Trophoblast cell (in vitro differentiated cells and primary cell): ENCODE measurements around the gene SYNJ2.

Experiments
- DNase-seq, 2 donors: peaks; one replicate each; pipeline ENCODE4 v3.0.0-alpha.2; 2016
- H2AFZ ChIP-seq: 2 replicates; pipeline ENCODE4 v1.6.1; 2013; ENCODE audit warnings: low read length, moderate library complexity, mild to moderate bottlenecking; ENCODE audit not compliant: insufficient read depth, poor library complexity
- H2AK5ac ChIP-seq: 2 replicates; pipeline ENCODE4 v1.6.1; 2013; ENCODE audit warnings: mild to moderate bottlenecking, low read length
- H2BK120ac ChIP-seq: 2 replicates; pipeline ENCODE4 v1.6.1; 2013; ENCODE audit warnings: low read length, mild to moderate bottlenecking, moderate library complexity; ENCODE audit not compliant: insufficient read depth, poor library complexity
- H2BK12ac ChIP-seq: 2 replicates; pipeline ENCODE4 v1.6.1; 2013; ENCODE audit warnings: mild to moderate bottlenecking, low read length, moderate library complexity
- H2BK5ac ChIP-seq: 2 replicates; pipeline ENCODE4 v1.6.1; 2013; ENCODE audit warnings: low read length, low read depth, moderate library complexity, mild to moderate bottlenecking; ENCODE audit not compliant: poor library complexity
- H3K14ac ChIP-seq: 2 replicates; pipeline ENCODE4 v1.6.1; 2013; ENCODE audit warnings: mild to moderate bottlenecking, low read length
- H3K18ac ChIP-seq: 2 replicates; pipeline ENCODE4 v1.6.1; 2013; ENCODE audit warnings: mild to moderate bottlenecking, low read length
- H3K23ac ChIP-seq: 2 replicates; pipeline ENCODE4 v1.6.1; 2013; ENCODE audit warnings: low read length
- H3K27ac ChIP-seq: 2 replicates; pipeline ENCODE4 v1.5.1; 2013; ENCODE audit warnings: low read depth, mild to moderate bottlenecking, inconsistent platforms, low read length, moderate library complexity
- H3K27me3 ChIP-seq: 2 replicates; pipeline ENCODE4 v1.6.1; 2013; ENCODE audit warnings: inconsistent platforms, mild to moderate bottlenecking, low read length, moderate library complexity; ENCODE audit not compliant: insufficient read depth
- H3K36me3 ChIP-seq, 2 experiments: 1 replicate in 1 of 2; 2 replicates in 1 of 2; pipeline ENCODE4 v1.6.1; 2013; ENCODE audit warnings: low read length in 2 of 2, mild to moderate bottlenecking in 2 of 2, moderate library complexity in 1 of 2; ENCODE audit not compliant: insufficient read depth in 2 of 2, control insufficient read depth in 1 of 2
- H3K4ac ChIP-seq: 2 replicates; pipeline ENCODE4 v1.6.1; 2013; ENCODE audit warnings: low read depth, mild to moderate bottlenecking, low read length, moderate library complexity
- H3K4me1 ChIP-seq, 2 experiments: 1 replicate in 1 of 2; 2 replicates in 1 of 2; pipeline ENCODE4 v1.6.1; 2013; ENCODE audit warnings: low read length in 2 of 2, mild to moderate bottlenecking in 2 of 2, moderate library complexity in 1 of 2; ENCODE audit not compliant: insufficient read depth in 2 of 2, control insufficient read depth in 1 of 2
- H3K4me2 ChIP-seq: 2 replicates; pipeline ENCODE4 v1.6.1; 2013; ENCODE audit warnings: inconsistent platforms, mild to moderate bottlenecking, low read length, moderate library complexity
- H3K4me3 ChIP-seq: 2 replicates; pipeline ENCODE4 v1.5.1; 2013; ENCODE audit warnings: mild to moderate bottlenecking, low read depth, low read length, inconsistent platforms
- H3K79me1 ChIP-seq: one replicate; pipeline ENCODE4 v1.6.1; 2013; ENCODE audit warnings: low read length
- H3K79me2 ChIP-seq: 2 replicates; pipeline ENCODE4 v1.6.1; 2013; ENCODE audit warnings: low read length, mild to moderate bottlenecking; ENCODE audit not compliant: control insufficient read depth, insufficient read depth, poor library complexity
- H3K9ac ChIP-seq: 2 replicates; pipeline ENCODE4 v1.6.1; 2013; ENCODE audit warnings: mild to moderate bottlenecking, low read length
- H3K9me3 ChIP-seq: 2 replicates; pipeline ENCODE4 v1.6.1; 2013; ENCODE audit warnings: low read depth, mild to moderate bottlenecking, control low read depth, inconsistent platforms, low read length; ENCODE audit not compliant: insufficient read depth
- H4K12ac ChIP-seq: 2 replicates; pipeline ENCODE4 v1.6.1; 2013; ENCODE audit warnings: low read depth, mild to moderate bottlenecking, low read length, moderate library complexity
- H4K8ac ChIP-seq: 2 replicates; pipeline ENCODE4 v1.6.1; 2013; ENCODE audit warnings: low read depth, mild to moderate bottlenecking, low read length, moderate library complexity
- H4K91ac ChIP-seq: one replicate; pipeline ENCODE4 v1.6.1; 2013; ENCODE audit warnings: low read depth, mild to moderate bottlenecking, low read length, moderate library complexity
- WGBS: extraction: QIAGEN DNeasy Blood & Tissue Kit; methylation state at CpG from one replicate; pipeline ENCODE4 v1.1.7; 2013; ENCODE audit warnings: missing lambda C conversion rate; ENCODE audit not compliant: insufficient read length, insufficient coverage; ENCODE audit errors: extremely low coverage; 5-methylcytosine and 5-hydroxymethylcytosine counted together

SYNJ2 gene

GRCh38 chr6:158027590-158028285 lies 46.1 kb downstream of the SYNJ2 start:
- Histone ChIP-seq H3K4me3 (no peak overlapping the region), H3K27ac (no peak overlapping the region), H2BK120ac (peak overlapping the region; percentile 3), H3K36me3 (peaks cover 3 to 9% of the 10 kb centered on the region in 2 experiments), H3K27me3 (no peaks in the 10 kb centered on the region), H3K9me3 (no peaks in the 10 kb centered on the region), H2AK5ac (peak overlapping the region; percentile 15), H3K9ac (no peak overlapping the region), H3K23ac (no peak overlapping the region), H2BK12ac (peak overlapping the region; percentile 34), H4K91ac (peak overlapping the region; percentile 57), H3K4ac (peak overlapping the region; percentile 2), H4K8ac (no peak overlapping the region), H2BK5ac (no peak overlapping the region), H4K12ac (no peak overlapping the region), H2AFZ (no peak overlapping the region), H3K79me2 (peaks cover 4% of the 10 kb centered on the region), H3K4me2 (no peak overlapping the region), H3K14ac (peak overlapping the region; percentile 23), H3K79me1 (peaks cover 14% of the 10 kb centered on the region), H3K4me1 (peaks cover 21 to 22% of the 10 kb centered on the region in 2 experiments), H3K18ac (peak overlapping the region; percentile 58)
- WGBS, result no CpG with 5 or more reads among the region's 22 CpGs
- no peak for DNase-seq

- no peak overlapping the region for H3K27ac ChIP-seq
- peaks cover 14% of the 10 kb centered on the region for H3K79me1 ChIP-seq
- peaks cover 21% of the 10 kb centered on the region in 2 experiments for H3K4me1 ChIP-seq
- H3K79me2 ChIP-seq, result peaks cover 4% of the 10 kb centered on the region
- peaks cover 2% of the 10 kb centered on the region for H3K9me3 ChIP-seq
- no peaks in the 10 kb centered on the region for H3K27me3 ChIP-seq
- H2AK5ac ChIP-seq, result no peak overlapping the region
- peak overlapping the region; percentile 26 for H3K18ac ChIP-seq
- H4K12ac ChIP-seq, result no peak overlapping the region
- H3K4me3 ChIP-seq, result no peak overlapping the region
- peaks cover 6 to 14% of the 10 kb centered on the region in 2 experiments for H3K36me3 ChIP-seq
- H3K14ac ChIP-seq, result no peak overlapping the region
- no peak overlapping the region for H4K8ac ChIP-seq
- WGBS, result no CpG with 5 or more reads among the region's 9 CpGs
- H2BK12ac ChIP-seq, result no peak overlapping the region
- DNase-seq, result no peak
- H2BK5ac ChIP-seq, result no peak overlapping the region
- H3K4ac ChIP-seq, result no peak overlapping the region
- no peak overlapping the region for H3K9ac ChIP-seq
- no peak overlapping the region for H4K91ac ChIP-seq
- H2BK120ac ChIP-seq, result no peak overlapping the region
- no peak overlapping the region for H3K23ac ChIP-seq
- H3K4me2 ChIP-seq, result no peak overlapping the region
- no peak overlapping the region for H2AFZ ChIP-seq
Observed at GRCh38 chr6:158028421-158028820, 46.8 kb downstream of the SYNJ2 start.

GRCh38 chr6:158028876-158029275 lies 47.2 kb downstream of the SYNJ2 start:
- no peaks in the 10 kb centered on the region for H3K27me3 ChIP-seq
- H2BK5ac ChIP-seq, result no peak overlapping the region
- peaks cover 4% of the 10 kb centered on the region for H3K79me2 ChIP-seq
- H3K4me2 ChIP-seq, result no peak overlapping the region
- no peak overlapping the region for H3K14ac ChIP-seq
- H4K8ac ChIP-seq, result no peak overlapping the region
- H3K9ac ChIP-seq, result no peak overlapping the region
- peaks cover 8 to 17% of the 10 kb centered on the region in 2 experiments for H3K36me3 ChIP-seq
- H3K23ac ChIP-seq, result no peak overlapping the region
- no peak overlapping the region for H3K4me3 ChIP-seq
- no peak overlapping the region for H2AK5ac ChIP-seq
- no peak overlapping the region for H4K12ac ChIP-seq
- H4K91ac ChIP-seq, result no peak overlapping the region
- no peak overlapping the region for H3K4ac ChIP-seq
- H2AFZ ChIP-seq, result no peak overlapping the region
- H2BK12ac ChIP-seq, result no peak overlapping the region
- H2BK120ac ChIP-seq, result no peak overlapping the region
- peaks cover 14% of the 10 kb centered on the region for H3K79me1 ChIP-seq
- H3K9me3 ChIP-seq, result peaks cover 3% of the 10 kb centered on the region
- H3K18ac ChIP-seq, result no peak overlapping the region
- H3K4me1 ChIP-seq, result peaks cover 21% of the 10 kb centered on the region in 2 experiments
- no CpG with 5 or more reads among the region's 8 CpGs for WGBS
- no peak for DNase-seq
- H3K27ac ChIP-seq, result no peak overlapping the region

- WGBS, result no CpG with 5 or more reads among the region's 10 CpGs
- Histone ChIP-seq H2BK12ac (no peak overlapping the region), H3K4me3 (no peak overlapping the region)
Observed at GRCh38 chr6:158029668-158030230, 48.1 kb downstream of the SYNJ2 start.

More at GRCh38 chr6:158029668-158030230, 48.1 kb downstream of the SYNJ2 start:
- DNase-seq, result no peak
- no peak overlapping the region for H3K4me2 ChIP-seq
- H3K9ac ChIP-seq, result no peak overlapping the region
- H3K36me3 ChIP-seq, result peaks cover 11 to 21% of the 10 kb centered on the region in 2 experiments
- H2AFZ ChIP-seq, result no peak overlapping the region
- H3K79me1 ChIP-seq, result peaks cover 14% of the 10 kb centered on the region
- H4K12ac ChIP-seq, result no peak overlapping the region
- H3K23ac ChIP-seq, result no peak overlapping the region
- no peak overlapping the region for H2BK5ac ChIP-seq
- H3K14ac ChIP-seq, result no peak overlapping the region
- no peak overlapping the region for H4K91ac ChIP-seq
- H3K4ac ChIP-seq, result no peak overlapping the region
- H2BK120ac ChIP-seq, result no peak overlapping the region
- no peak overlapping the region for H4K8ac ChIP-seq
- H2AK5ac ChIP-seq, result no peak overlapping the region
- peaks cover 21% of the 10 kb centered on the region in 2 experiments for H3K4me1 ChIP-seq
- peaks cover 4% of the 10 kb centered on the region for H3K79me2 ChIP-seq
- no peak overlapping the region for H3K18ac ChIP-seq
- H3K27me3 ChIP-seq, result no peaks in the 10 kb centered on the region
- H3K9me3 ChIP-seq, result peaks cover 3% of the 10 kb centered on the region
- H3K27ac ChIP-seq, result no peak overlapping the region
